Kidney glomerular epithelial cell (primary cell): ENCODE measurements around the gene CHCHD10.

Experiments
- DNase-seq: peaks from one replicate; lab custom pipeline; 2025; lab: John Stamatoyannopoulos, UW

Gene CHCHD10

DNA sequence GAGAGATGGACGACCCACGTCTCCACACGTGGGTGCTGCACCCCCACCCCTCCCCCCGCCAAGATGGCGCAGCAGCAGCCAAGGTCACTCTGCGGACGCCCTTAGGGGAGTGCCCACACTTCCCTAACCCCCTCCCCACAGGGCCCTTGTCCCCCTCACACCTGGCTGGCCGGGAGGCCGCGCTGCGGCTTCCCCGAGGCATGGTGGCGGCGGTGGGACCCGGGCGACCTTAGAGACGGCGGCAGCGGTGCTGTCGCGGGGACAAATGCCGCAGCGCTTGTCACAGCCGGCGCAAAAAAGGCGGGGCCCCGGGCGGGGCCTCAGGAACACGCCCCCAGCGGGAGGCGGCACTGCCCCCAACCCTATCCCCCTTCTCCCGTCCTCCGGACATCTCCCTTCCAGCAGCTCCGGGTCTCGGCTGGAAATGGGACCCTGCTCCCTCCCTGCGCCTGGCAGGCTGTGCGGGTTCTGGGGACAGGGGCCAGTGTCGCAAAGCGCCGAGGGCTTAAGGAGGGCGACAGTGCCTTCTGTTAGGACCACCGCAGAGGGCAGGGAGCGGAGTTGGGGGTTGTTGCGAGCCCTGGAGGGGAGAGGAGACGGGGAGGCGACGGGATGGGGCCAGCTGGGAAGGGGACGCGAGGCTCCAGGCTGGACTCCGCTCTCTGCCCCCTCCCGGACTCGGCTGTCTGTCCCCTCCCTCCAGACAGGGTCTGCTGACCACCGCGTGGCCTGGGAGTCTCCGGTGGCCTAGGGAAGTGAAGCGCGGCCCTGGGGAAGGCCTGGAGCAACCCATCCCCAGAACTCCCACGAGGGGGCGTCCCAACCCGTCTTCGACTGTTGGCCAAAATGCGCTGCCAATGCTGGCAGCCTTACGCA lies at the start of gene CHCHD10:
Gene CHCHD10, minus strand, starts transcription at position 300 of the 876 bp plus-strand sequence. Its CDS starts 98 bp downstream, at position 202.
- DNase-seq, result no peak

DNA sequence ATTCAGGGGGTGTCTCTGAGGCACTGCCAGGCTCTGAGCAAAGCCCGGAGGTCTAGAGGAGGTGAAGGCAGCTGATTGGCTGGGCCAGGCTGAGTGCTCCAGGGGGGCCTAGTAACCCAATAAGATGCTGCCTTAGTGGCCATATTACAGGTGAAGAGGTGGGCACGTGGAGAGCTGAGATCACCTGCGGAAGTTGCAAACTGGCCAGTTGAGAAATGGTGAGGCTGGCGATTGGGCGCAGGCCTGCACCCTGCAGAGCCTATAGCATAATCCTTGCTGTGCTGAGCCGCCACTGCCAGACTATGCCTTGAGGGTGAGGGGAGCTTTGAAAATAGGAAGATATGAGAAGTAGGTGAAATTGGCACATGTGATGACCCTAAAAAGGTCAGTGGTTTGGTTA lies 49.4 kb upstream of the CHCHD10 start:
- no peak for DNase-seq

DNA sequence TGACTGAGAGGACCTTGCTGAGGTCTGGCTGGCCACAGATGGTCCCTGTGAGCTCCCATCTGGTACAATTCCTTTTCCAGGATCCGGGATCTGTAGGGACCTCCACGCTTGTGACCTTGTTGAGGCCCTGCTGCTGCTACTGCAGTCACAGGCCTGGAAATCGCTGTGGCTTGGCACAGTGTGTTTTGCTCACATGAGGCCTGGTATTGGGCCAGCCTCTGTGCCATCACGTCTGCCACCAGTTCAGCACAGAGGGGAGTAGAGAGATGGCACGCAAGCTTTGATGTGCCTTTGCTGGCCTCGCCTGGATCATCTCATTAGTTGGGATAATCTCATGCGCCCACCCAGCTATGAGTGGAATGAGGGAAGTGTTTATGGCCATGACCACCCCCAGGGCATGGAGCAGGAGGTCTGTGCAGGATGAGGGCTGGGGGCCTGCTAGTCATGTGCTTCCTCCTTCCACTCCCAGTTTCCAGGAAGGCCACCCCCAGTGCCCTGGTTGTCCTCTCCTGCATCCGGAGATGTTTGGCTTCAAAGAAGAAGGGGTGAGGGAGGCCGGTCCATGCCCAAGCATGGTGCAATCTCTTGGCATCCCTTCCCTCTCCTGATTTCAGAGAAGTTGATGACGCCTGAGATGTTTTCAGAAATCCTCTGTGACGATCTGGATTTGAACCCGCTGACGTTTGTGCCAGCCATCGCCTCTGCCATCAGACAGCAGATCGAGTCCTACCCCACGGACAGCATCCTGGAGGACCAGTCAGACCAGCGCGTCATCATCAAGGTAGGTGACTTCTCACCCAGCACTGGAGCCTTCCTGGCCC lies 48.6 kb upstream of the CHCHD10 start:
- DNase-seq, result no peak

DNA sequence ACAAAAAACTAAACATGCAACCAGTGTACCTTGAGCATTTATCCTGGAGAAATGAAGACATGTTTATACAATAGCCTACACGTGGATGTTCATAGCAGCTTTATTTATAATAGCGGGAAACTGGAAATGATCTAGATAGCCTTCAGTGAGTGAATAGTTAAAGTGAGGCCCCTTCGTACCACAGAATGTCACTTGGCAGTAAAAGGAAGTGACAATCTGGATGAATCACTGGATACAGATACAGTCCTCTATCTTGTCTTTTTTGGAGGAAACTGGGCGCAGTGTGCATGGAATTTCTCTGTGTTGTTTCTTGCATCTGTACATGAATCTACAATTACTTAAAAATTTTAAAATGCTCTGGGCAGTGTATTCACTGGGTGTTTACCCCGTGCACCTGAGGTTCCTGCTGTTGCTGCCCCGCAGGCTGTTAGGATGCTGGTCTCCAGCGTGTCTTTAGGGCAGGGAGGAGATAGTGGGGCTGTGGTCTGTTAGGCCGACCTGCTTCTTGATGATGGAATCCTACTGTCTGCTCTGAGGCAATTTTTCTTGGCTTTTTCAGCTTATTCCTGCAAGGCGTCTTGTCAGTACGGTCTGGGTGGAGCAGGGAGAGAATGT lies 47.9 kb upstream of the CHCHD10 start:
- DNase-seq, result no peak

DNA sequence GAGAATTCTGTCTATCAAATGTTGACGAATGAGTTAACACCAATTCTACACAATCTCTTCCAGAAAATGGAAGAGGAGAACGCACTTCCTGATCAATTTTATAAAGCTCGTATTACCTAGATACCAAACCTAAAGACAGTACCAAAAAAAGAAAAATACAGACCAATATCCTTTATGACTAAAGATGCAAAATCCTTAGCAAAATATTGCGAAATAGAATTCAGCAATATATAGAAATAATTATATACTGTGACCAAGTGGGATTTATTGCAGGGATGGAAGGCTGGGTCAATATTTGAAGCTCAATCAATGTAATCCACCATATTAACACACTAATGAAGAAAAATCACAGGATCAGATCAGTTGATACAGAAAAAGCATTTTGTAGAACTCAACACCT lies 44.6 kb upstream of the CHCHD10 start:
- DNase-seq, result no peak

DNA sequence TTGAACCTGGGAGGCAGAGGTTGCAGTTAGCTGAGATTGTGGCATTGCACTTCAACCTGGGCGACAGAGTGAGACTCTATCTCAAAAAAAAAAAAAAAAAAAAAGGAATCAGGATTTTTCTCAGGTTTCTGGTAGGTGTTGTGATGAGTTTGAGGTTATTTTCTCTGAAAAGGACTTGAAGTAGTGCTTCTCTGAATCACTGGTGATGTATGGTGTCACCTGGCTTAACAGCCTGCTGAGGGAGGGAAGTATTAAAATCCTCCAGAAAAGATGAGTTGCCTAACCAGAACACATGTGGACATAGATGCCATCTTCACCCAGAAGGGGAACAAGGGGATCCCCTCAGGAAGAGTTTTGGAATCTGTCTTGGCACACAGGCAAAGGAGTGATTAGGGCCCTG lies 39.1 kb upstream of the CHCHD10 start:
- DNase-seq, result no peak

DNA sequence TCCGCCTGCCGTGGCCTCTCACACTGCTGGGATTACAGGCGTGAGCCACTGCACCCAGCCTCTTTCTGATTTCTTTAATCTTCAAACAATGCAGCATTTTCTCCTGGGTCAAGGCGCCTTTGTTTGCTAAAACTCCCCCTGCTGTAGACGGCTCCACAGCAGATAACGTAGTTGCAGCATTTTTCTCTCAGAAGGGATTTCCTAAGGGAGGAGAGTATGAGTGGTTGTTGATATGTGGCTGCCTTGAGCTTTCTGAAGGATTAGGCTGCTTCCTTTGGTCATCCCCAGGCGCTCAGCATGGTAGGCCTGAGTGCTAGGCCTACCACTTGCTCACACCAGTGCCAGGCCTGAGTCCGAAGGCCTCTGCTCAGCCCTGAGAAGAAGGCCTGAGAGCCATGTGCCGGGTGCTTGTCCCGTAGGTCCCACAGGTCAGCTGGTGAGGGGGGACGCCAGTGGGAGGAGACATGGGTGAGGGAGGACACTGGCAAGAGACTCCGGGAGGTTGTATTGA lies 37.1 kb upstream of the CHCHD10 start:
- DNase-seq, result no peak

DNA sequence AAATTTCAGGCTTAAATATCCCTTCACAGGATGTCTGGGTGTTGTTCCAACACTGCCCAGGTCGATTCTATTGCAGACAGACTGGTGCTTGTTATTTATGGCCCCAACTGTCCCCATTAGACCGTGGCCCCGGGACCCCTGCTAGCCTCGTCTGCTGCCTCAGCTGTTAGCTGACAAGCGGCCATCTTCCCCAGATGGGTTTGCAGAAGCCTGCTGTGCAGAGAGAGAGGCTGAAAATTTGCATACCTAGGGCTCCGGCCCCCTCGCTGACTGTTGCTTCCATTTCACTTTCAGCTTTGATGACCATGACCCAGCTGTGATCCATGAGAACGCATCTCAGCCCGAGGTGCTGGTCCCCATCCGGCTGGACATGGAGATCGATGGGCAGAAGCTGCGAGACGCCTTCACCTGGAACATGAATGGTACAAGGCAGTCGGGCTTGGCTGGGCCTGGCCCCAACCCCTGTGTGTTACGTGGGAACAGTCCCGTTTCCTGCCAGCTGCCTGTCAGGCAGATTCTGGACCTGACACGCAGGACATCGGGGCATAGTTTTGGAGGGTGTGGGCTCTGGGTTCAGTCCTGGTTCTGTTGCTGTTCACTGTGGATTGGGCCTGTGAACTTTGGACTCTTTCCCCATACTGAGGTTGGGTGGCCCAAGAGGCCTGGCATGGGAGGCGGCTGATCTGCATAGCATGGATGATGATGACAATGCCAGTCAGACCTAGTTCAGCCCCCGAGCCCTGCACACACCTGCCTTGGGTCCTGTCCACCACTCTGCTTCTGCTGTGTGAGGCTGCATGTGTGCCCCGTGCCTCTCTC lies 35.4 kb upstream of the CHCHD10 start:
- no peak for DNase-seq

DNA sequence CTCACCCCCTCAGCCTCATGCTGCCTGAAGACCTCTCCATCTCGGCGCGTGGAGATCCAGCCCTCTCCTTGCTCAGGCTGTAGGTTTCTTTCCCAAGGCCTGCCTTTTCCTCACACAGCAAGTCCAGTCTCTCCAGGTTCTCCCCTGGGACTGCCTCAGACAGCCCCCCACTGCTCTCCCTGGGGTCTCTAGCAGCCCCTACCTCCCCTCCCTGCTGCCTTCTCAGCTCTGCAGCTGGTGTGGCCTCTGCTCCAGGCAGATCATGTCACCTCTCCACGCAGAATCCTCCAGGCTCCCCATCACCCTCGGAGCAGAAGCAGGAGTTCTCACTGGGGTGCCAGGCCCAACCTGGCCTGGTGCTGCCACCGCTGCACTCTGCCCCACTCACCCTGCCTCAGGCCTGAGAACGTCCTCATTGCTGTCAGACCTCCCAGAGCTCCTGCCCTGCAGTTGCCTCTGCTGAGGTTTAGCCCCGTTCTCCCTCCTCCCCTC lies 34.2 kb upstream of the CHCHD10 start:
- DNase-seq, result no peak

DNA sequence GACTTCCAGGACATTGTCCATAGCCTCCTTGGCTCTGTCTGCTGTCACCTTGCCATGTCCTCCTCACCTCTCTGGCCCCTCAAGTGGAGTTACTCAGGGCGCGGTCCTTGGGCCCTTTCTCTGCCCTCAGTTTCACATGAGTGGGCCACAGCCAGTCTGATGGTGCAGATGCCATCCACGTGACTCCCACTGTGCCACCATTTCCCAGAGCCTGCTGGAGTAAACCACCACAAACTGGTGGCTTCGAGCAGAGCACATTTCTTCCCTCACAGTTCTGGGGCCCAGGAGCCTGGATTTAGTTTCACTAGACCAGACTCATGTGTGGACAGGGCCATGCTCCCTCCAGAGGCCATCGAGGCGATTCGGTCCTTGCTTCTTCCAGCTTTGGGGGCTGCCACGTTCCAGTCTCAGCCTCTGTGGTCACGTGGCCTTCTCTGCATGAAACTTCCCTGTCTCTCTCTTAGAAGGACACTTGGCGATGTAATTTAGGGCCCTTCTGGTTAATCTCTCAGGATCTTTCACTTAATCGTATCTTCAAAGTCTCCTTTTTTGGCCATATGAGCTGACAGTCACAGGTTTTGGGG lies 33.6 kb upstream of the CHCHD10 start:
- DNase-seq, result no peak

DNA sequence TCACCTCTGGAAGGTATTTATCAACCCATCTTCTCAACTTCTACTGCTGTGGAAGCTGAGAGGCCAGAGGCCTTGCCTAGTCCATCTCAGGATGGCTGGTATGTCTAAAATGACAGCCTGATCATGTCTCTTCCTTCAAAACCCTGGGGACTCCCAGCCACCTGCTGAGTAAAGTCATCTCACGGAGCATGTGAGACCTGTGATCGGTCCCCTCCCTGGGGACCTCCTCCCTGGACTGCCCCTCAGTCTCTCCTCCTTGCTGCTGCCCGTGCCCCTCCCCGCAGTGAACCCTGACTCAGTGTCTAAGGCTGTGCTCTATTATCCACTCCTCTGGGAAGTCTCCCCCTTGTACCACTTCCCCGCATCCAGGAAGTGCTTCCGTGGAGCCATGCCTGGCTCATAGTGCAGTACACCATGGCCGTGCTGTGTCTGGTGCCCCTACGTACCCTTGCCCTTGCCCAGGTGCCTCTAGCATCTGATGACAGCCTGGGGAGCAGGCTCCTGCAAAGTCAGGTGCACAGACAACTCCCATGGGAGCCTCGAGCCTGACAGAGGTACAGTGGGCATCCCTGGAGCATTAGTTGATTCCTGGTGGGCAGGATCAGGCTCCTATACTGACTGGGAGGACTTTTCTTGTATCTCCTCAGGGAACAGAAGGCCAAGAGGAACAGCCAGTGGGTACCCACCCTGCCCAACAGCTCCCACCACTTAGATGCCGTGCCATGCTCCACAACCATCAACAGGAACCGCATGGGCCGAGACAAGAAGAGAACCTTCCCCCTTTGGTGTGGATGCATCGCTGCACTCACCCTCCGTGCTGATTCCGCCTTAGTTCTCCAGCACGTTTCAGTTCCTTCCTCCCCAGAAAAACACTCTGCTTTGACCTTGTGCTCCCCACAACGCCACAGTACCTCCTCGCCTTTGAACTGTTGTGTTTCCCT lies 32.8 kb upstream of the CHCHD10 start:
- DNase-seq, result no peak

DNA sequence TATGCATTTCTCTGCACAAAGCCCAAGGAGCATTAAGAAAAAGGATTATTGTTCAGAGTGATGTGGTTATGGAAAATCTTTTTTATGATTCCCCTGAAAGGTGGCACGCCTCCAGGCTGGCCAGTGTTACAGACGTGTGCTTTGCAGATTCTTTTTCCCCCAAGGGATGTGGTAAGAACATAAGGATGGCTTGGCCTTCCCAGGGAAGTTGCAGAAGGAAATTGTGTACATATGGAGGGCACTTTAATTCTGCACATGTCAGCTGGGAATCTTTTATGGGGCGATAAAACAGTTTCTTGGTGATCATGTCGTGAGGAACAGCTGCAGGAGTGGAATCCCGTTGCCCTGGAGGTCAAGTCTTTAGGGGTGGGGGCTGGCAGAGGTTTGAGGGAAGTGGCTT lies 28.7 kb upstream of the CHCHD10 start:
- DNase-seq, result no peak

DNA sequence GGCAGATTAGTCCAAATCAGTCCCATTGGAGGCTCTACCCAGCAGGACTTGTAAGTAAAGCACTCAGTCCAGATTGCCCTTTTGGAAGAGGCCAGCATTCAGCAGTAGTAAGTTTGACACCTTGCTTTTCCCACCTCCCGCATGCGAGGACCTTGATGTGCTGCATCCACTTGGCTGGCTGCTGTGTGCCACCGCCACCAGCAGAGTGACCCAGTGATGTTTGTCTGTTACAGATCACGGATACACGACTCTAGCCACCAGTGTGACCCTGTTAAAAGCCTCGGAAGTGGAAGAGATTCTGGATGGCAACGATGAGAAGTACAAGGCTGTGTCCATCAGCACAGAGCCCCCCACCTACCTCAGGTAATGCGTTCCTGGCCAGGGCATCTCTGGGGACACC lies 25.6 kb upstream of the CHCHD10 start:
- no peak for DNase-seq

DNA sequence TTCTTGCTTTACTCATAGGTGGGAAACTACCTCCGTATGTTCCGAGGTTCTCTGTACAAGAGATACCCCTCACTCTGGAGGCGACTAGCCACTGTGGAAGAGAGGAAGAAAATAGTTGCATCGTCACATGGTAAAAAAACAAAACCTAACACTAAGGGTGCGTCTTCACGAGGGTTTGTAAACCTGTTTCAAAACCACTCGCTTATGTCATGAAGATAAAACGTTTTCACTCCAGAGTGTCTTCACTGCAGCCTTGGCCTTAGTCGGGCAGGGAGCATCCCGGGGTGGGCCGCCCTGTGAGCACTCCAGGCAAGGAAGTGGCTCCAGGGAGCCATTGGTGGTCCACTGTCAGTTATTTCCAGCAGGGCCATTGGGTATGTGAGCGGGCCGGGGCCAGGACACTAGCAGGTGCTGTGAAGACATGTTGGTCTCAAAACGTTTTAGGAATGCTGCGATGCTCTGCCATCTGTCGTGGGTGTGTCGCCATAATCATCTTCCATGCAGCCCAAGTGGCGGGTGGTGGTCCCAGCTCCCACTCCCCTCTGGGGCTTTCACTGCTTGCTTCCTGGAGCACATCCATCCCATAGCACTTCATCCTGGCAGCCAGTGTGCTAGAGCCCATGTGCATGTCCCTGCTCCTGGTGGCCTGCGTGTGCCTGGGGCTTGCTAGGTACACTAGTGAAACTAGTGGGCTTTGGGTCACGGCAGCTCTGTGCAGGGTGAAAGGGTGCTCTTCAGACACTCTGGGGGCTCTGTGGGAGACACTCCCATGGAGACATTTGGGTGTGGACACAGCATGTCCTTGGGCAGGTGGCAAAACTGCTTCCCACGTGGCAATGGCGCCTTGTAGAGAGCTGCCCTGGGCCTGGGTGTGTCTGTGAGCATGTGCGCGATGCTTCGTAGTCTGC lies 24.2 kb upstream of the CHCHD10 start:
- no peak for DNase-seq

DNA sequence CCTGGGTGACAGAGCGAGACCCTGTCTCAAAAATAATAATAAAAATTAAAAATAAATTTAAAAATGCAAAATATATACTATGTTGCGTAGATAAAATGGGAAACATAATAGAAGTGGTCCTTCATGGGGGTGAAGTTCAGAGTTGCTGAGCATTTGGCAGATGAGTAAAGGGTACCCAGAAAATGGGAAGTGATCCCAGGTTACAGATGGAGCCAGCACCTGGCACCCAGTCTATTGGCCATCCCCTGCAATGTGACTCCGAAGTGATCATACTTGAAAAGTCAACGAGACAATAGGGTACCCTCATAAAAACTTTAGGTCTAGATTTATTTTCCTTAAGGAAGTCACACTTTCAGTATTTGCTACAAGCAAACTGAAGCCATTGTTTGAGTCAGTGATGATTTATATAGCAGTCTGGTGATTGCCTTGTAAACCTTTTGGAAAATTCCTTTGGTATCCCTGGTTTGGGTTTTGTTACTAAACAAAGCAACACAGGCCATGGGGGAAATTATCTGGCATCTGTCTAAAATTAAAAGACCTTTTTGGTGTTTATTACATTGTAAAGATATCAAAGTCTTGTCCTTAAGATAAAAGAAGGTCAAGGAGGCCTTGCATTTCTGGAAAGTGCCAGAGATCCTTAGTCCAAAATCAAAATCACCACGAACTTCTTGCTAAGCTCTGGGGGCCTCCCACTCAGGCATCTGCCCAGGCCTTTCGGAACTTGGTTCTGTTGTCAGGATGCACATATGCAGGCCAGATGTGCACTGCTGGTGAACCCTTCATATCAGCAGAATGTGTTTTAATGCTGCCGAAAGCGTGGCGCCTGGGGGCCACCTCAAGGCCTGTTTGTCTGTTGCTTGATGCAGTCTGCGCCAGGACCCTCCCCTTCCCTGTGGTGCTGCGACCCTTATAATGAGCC lies 23.3 kb upstream of the CHCHD10 start:
- no peak for DNase-seq

DNA sequence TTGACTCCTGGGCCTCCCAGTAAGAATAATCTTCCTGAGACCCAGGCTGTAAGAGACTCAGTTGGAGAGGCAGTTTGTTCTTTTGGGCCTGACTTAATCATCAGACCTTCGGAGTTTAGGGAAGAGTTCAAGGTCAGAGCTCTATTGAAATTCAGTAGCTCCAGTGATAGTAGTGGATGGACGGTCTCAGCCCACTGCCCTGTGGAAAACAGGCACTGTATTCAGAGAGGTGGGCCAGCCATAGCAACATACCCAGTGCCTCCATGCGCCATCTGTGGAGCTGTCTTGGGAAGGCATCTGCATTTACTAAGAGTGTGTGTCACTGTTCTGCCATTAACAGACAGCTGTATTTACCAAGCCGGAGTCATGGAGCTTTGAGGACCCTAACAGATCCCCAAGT lies 21.9 kb upstream of the CHCHD10 start:
- DNase-seq, result no peak

DNA sequence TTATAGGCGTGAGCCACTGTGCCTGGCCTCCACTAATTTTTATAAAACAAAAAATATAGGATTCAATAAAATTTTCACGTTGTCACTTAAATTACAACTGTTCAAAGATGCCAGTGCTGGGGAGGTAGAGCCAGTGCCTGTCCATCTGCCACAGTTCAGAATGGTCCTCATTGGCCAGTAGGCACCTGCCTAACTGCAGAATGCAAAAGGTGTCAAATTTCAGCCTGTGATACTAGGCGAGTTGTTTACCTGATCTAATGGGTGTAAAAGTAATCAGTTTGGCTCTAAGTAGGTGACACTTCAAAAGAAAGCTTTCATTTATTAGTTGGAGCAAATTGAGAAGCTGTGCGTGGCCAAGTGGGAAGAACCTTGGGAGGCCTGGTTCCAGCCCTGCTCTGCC lies 21.3 kb upstream of the CHCHD10 start:
- DNase-seq, result no peak

DNA sequence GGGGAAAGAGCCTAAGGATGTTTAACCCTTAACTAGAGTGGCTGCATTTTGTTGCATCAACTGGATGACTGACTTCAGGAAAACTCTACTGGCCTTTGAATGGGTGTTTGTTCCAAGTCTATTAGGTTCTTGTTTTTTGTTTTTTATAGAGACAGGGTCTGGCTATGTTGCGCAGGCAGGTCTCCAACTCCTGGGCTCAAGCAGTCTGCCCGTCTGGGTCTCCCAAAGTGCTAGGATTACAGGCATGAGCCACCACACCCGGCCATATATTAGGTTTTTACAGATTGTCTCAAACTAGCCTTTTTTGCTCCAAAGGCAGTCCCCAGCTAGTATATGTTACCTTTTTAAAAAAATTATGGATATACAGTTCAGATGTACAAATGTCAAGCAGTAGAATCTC lies 20.1 kb upstream of the CHCHD10 start:
- DNase-seq, result no peak
